ENCODE results near the gene EIF4B.

GRCh38 chr12:52988898-52989297, 17.4 kb upstream of the EIF4B start:
- TF ChIP-seq POLR2A (IDR thresholded peaks at IDR 0.05) (no peak), CTCF (IDR thresholded peaks at IDR 0.05) (no peak)
